D721Med (cell line): ENCODE measurements around the gene SCRT2.

Experiments
- DNase-seq: peaks from one replicate; pipeline ENCODE4 v3.0.0; 2011; ENCODE audit warnings: low spot score; ENCODE audit not compliant: insufficient read length
- FAIRE-seq: peaks from 2 replicates; lab custom pipeline; 2011; peaks lifted over from hg19 to GRCh38; lab: Jason Lieb, UNC
- TF ChIP-seq, protein P1 (sequence below): IDR thresholded peaks from 2 replicates; pipeline ENCODE4 v1.5.1; 2012; ENCODE audit warnings: mild to moderate bottlenecking, control low read depth; ENCODE audit not compliant: insufficient read depth; ENCODE audit errors: missing control alignments

The SCRT2 gene

DNA sequence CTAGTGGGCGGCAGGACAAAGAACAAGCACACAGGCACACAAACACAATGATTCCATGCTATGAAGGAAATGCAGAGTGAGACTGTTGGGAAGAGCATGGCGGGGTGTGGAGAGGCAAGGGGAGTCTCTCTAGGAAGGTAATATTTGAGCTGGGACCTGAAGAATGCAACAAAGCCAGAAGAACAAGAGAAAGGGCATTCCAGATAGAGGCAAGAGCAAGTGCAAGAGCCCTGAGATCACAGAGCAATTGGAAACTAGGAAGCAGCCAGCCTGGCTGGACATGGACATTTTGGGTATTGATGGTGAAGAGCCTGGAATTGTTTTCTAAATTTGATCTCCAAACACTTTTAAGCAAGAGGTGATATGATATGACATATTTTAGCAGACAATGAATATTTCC is 38.0 kb downstream of the SCRT2 start:
- no peak for FAIRE-seq
- DNase-seq, result no peak
- TF ChIP-seq, protein P1, sequence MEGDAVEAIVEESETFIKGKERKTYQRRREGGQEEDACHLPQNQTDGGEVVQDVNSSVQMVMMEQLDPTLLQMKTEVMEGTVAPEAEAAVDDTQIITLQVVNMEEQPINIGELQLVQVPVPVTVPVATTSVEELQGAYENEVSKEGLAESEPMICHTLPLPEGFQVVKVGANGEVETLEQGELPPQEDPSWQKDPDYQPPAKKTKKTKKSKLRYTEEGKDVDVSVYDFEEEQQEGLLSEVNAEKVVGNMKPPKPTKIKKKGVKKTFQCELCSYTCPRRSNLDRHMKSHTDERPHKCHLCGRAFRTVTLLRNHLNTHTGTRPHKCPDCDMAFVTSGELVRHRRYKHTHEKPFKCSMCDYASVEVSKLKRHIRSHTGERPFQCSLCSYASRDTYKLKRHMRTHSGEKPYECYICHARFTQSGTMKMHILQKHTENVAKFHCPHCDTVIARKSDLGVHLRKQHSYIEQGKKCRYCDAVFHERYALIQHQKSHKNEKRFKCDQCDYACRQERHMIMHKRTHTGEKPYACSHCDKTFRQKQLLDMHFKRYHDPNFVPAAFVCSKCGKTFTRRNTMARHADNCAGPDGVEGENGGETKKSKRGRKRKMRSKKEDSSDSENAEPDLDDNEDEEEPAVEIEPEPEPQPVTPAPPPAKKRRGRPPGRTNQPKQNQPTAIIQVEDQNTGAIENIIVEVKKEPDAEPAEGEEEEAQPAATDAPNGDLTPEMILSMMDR, result no peak

DNA sequence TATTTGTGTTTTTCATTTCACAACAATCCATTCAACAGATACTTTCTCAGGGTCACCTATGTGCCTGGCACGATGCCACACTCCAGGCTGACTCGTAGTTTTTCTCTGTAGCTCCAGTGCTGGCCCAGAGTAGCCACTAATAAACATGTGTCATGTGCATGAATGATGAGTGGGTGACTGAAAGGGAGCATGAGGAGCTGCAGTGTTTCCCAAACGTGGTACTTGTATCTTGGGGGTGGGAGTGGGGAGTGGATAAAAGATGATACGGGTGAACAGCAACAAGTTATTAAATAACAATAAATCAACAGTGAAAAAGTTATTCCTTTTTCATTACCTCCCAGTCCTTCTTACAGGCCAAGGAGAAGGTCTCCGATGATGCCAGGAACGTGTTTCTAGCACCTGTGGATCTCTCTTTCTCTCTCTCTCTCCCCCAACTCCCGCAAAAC is 39.7 kb downstream of the SCRT2 start:
- FAIRE-seq (no peak), DNase-seq (no peak)
- TF ChIP-seq, protein P1, result no peak

DNA sequence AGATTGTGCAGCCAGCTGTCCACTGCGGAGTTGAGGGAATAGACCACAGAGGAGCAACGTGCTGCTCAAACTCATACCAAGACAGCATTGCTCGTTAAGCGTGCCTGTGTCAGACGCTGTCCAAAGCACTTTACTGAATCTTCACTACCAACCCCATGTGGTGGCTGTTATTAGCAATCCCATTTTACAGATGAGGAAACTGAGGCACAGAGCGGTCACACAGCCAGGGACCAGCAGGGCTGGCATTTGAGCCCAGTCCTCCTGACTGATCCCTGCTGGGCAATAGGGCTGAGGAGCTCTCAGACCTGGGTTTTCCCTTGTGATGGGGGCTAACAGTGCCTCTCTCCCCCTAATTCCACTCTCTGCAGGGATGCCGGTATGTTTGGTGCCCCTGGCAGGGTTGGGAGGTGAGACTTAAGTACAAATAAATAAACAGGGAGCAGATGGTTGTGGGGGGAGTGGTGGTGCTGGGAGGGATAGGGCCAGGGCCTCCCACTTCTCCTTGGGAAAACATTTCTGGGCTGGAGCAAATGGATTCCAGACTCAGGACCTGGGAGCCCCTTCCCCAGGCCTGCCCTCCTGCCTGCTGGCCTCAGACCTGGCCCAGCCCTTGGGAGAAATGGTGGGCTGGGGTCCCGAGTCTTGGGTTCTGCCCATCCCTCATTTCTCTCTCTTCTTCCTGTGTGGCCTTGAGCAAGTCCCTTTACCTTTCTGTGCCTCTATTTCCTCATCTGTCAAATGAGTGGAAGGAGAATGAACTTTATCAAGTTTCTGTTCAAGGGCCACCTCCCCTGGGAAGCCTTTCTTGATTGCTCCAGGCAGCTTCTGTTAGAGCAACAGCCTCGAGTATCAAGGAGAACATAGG is 40.3 kb downstream of the SCRT2 start:
- FAIRE-seq (no peak), DNase-seq (no peak)
- TF ChIP-seq, protein P1, result no peak

DNA sequence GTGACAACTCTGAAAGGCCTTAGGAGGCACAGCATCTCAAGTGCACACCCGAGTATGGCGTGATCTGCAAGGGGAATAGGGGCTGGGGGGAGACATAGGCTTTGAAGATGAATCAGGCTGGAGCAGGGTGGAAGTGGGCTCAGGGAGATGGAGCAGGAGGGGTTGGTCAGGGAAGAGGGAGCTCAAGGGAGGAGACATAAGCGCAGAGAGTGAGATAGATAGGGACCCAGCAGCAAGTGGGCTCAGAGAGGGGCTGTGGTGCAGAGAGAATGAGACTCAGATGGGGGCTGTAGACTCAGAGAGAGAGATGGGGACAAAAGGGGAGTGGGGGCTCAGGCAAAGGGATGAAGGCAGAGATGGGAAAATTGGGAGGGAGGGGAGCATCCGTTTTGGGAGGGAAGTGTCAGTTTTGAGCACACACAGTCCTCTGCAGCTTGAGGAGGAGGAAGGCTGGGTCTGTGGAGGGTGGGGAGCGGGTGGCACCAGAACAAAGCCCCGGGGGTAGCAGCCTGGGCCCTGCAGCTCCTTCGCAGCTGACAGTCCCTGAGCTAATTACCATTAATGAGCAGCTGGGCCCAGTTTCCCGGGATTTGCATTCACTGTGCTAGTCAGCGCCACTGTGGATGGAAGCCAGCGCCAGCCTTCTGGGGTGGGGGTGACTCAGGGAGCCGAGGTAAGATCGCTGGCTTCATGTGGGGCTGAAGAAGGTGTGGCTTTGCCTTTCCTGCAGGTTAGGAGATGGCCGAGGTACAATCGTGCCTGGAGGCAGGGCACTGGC is 41.3 kb downstream of the SCRT2 start:
- TF ChIP-seq, protein P1, result no peak
- DNase-seq (no peak), FAIRE-seq (no peak)

DNA sequence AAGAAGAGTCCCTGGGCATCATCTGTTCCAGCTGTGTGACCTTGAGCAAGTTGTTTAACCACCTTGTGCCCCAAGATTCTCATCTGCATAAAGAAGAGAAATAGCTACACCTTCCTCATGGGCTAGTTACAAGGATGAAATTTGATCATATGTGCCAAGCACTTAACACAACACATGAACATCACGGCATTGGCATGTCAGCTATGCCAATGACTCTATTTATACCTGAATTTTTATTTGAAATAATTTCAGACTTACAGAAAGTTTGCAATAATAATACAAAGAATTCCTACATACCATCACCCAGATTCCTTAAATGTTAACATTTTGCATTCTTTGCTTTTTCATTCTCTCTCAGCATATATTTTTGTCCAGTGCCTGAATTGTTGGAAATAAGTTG is 44.5 kb downstream of the SCRT2 start:
- FAIRE-seq (no peak), DNase-seq (no peak)
- TF ChIP-seq, protein P1, result no peak

DNA sequence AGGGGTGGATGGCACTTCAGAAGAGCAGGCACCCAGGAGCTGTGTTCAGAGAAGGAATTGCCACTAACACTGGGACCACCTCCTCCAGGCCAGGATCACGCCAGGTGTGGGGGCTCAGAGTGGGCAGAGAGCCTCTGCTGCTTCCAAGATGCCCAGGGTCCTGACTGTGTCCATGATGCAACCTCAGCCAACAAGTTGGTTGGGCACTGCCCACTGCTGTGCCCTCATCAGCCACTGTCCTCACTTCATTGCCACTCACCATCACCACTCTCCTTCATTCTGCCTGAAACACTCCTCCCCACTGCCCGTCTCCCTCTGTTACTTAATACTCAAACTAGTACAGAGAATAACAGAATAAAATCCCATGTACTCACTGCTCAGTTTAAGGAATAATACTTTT is 49.0 kb downstream of the SCRT2 start:
- FAIRE-seq, result no peak

More for the DNA sequence above, 49.0 kb downstream of the SCRT2 start:
- DNase-seq, result no peak
- TF ChIP-seq, protein P1, result no peak
